Measurements from ENCODE around the gene DLGAP1. TPM values are rescaled to one million over a fixed set of nuclear protein-coding genes. Genes with fewer than 3 reads are reported as not detected.

The DLGAP1 gene
- total RNA-seq, 1 experiment from 2014 or later = 0.39 TPM

DNA sequence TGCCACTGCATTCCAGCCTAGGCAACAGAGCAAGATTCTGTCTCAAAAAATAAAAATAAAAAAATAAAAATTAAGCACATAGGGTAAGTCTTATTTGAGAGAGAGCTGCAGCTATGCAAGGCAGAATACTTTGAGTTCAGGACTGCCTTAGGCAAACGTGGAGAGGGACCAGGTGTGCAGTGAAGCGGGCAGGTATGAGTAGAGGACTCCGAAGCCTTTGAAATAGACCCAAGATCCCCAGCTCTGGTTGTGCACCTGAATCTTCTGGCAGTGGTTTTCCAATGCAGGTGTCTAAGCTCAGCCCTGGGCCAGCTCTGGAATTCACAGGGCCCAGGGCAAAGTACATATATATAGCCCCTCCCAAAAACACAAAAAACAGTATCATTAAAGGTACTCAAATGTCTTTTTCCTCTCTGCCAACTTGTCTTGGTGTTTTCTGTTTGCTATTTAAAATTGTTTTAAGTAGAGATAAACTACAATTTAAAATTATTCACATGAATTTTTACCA, 983.9 kb downstream of the DLGAP1 start:
- H2AFZ ChIP-seq (ENCODE audit: low read depth, low read length, poor library complexity, severe bottlenecking) = no peak overlapping the region
- H3K79me2 ChIP-seq (ENCODE audit: insufficient read depth, low read length) = no peaks in the 10 kb centered on the region
- H4K20me1 ChIP-seq (ENCODE audit: insufficient read depth) = no peaks in the 10 kb centered on the region
- H3K36me3 ChIP-seq (ENCODE audit: control insufficient read depth in 1 of 2, insufficient read depth in 2 of 2, low read length in 2 of 2) = no peaks in the 10 kb centered on the region
- RAD21 ChIA-PET (ENCODE audit: low non-redundant PET in 1 of 2, low total read pairs in 2 of 2, uncharacterized antibody in 2 of 2, unreplicated experiment in 2 of 2) = no interaction called here
- no peak overlapping the region for H3K4me3 ChIP-seq (replicated peaks in 1 of 2; ENCODE audit: low read depth in 1 of 2, low read length in 2 of 2)
- H3K9me2 ChIP-seq (ENCODE audit: insufficient read depth) = no peaks in the 10 kb centered on the region
- CTCF ChIA-PET = no interaction called here
- H3K27ac ChIP-seq (ENCODE audit: low read depth, low read length) = no peak overlapping the region
- no peak overlapping the region for H3K9ac ChIP-seq (ENCODE audit: low read length)
- intact Hi-C loops (cut with micrococcal nuclease) = no loop called here
- no peak for ATAC-seq
- peaks cover 17 to 19% of the 10 kb centered on the region in 2 experiments; a peak in 3 of 4 replicates for H3K4me1 ChIP-seq (ENCODE audit: control insufficient read depth in 1 of 2, insufficient read depth in 2 of 2, low read length in 2 of 2)
- TF ChIP-seq FOSL1 (IDR thresholded peaks at IDR 0.05; ENCODE audit: low read depth) (no peak), TCF7L2 (IDR thresholded peaks at IDR 0.05; ENCODE audit: borderline replicate concordance, extremely low read depth, insufficient read depth, insufficient read length) (no peak), SIN3A (IDR thresholded peaks at IDR 0.05; ENCODE audit: low read depth) (no peak), ATF3 (IDR thresholded peaks at IDR 0.05) (no peak), EZH2 (IDR thresholded peaks at IDR 0.05) (no peak), JUND (IDR thresholded peaks at IDR 0.05) (no peak), SP1 (IDR thresholded peaks at IDR 0.05; ENCODE audit: low read depth) (no peak), ELF1 (IDR thresholded peaks at IDR 0.05; ENCODE audit: borderline replicate concordance, low read depth) (no peak), ZFX (IDR thresholded peaks at IDR 0.05) (no peak), YY1 (IDR thresholded peaks at IDR 0.05; ENCODE audit: extremely low read depth, insufficient replicate concordance, low read depth, low read length) (no peak), RAD21 (IDR thresholded peaks at IDR 0.05; ENCODE audit: low read depth) (no peak), POLR2A (IDR thresholded peaks at IDR 0.05; ENCODE audit: borderline replicate concordance, extremely low read depth, insufficient read depth, insufficient read length) (no peak), SRF (IDR thresholded peaks at IDR 0.05; ENCODE audit: low read depth) (no peak), CEBPB (IDR thresholded peaks at IDR 0.05; ENCODE audit: low read depth) (no peak)
- TF ChIP-seq, protein P1, sequence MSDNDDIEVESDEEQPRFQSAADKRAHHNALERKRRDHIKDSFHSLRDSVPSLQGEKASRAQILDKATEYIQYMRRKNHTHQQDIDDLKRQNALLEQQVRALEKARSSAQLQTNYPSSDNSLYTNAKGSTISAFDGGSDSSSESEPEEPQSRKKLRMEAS (IDR thresholded peaks at IDR 0.05) = no peak
- TF ChIP-seq, protein P2, sequence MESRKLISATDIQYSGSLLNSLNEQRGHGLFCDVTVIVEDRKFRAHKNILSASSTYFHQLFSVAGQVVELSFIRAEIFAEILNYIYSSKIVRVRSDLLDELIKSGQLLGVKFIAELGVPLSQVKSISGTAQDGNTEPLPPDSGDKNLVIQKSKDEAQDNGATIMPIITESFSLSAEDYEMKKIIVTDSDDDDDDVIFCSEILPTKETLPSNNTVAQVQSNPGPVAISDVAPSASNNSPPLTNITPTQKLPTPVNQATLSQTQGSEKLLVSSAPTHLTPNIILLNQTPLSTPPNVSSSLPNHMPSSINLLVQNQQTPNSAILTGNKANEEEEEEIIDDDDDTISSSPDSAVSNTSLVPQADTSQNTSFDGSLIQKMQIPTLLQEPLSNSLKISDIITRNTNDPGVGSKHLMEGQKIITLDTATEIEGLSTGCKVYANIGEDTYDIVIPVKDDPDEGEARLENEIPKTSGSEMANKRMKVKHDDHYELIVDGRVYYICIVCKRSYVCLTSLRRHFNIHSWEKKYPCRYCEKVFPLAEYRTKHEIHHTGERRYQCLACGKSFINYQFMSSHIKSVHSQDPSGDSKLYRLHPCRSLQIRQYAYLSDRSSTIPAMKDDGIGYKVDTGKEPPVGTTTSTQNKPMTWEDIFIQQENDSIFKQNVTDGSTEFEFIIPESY (IDR thresholded peaks at IDR 0.05; ENCODE audit: extremely low read depth, insufficient replicate concordance, low read length) = no peak
- TF ChIP-seq, protein P3, sequence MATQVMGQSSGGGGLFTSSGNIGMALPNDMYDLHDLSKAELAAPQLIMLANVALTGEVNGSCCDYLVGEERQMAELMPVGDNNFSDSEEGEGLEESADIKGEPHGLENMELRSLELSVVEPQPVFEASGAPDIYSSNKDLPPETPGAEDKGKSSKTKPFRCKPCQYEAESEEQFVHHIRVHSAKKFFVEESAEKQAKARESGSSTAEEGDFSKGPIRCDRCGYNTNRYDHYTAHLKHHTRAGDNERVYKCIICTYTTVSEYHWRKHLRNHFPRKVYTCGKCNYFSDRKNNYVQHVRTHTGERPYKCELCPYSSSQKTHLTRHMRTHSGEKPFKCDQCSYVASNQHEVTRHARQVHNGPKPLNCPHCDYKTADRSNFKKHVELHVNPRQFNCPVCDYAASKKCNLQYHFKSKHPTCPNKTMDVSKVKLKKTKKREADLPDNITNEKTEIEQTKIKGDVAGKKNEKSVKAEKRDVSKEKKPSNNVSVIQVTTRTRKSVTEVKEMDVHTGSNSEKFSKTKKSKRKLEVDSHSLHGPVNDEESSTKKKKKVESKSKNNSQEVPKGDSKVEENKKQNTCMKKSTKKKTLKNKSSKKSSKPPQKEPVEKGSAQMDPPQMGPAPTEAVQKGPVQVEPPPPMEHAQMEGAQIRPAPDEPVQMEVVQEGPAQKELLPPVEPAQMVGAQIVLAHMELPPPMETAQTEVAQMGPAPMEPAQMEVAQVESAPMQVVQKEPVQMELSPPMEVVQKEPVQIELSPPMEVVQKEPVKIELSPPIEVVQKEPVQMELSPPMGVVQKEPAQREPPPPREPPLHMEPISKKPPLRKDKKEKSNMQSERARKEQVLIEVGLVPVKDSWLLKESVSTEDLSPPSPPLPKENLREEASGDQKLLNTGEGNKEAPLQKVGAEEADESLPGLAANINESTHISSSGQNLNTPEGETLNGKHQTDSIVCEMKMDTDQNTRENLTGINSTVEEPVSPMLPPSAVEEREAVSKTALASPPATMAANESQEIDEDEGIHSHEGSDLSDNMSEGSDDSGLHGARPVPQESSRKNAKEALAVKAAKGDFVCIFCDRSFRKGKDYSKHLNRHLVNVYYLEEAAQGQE (IDR thresholded peaks at IDR 0.05; ENCODE audit: low read depth) = no peak
- BruUV-seq (replicated peaks) = no TSS peak
- POLR2A ChIA-PET = no interaction called here
- no peaks in the 10 kb centered on the region for H3K9me3 ChIP-seq (ENCODE audit: control insufficient read depth in 1 of 2, insufficient read depth in 1 of 2, low read depth in 1 of 2, low read length in 2 of 2)
- DNase-seq (ENCODE audit: low read depth, low spot score) = no peak
- H3K27me3 ChIP-seq (ENCODE audit: insufficient read depth, low read length) = no peaks in the 10 kb centered on the region
- no peak overlapping the region for H3K4me2 ChIP-seq (ENCODE audit: low read length)

Data from HCT116 (cell line).